ENCODE data around the gene FAM221B.

DNA sequence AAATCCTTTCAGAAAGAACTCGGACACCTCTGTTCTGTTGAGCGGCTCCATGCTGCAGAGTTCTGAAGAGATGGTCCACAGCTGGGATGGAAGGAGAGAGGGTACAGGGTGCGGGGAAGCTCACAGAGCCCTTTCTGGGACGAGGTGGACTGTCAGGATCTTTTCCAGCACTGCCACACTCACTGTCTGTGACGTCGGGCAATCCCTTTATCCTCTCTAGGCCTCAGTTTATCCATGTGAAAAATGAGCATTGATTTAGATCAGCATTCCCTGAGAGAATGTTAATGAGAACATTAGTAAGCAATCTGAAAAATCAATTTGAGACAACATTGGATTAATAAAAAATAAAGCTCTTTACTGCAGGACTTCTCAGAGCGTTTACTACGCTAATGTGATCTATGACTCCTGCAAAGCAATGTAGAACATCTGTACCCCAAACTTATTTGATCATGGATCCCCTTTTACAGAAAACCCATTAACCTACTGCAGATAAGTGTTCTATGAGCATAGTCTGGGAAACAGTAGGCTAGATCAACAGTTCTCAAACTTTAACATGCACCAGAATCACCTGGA is 41.9 kb upstream of the FAM221B start, which contains the start of gene OR13J1:
- TF ChIP-seq, protein P1, sequence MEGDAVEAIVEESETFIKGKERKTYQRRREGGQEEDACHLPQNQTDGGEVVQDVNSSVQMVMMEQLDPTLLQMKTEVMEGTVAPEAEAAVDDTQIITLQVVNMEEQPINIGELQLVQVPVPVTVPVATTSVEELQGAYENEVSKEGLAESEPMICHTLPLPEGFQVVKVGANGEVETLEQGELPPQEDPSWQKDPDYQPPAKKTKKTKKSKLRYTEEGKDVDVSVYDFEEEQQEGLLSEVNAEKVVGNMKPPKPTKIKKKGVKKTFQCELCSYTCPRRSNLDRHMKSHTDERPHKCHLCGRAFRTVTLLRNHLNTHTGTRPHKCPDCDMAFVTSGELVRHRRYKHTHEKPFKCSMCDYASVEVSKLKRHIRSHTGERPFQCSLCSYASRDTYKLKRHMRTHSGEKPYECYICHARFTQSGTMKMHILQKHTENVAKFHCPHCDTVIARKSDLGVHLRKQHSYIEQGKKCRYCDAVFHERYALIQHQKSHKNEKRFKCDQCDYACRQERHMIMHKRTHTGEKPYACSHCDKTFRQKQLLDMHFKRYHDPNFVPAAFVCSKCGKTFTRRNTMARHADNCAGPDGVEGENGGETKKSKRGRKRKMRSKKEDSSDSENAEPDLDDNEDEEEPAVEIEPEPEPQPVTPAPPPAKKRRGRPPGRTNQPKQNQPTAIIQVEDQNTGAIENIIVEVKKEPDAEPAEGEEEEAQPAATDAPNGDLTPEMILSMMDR (IDR thresholded peaks at IDR 0.05): no peak
- no peak for TF ChIP-seq EZH2 (IDR thresholded peaks at IDR 0.05; ENCODE audit: borderline replicate concordance, insufficient read depth, low read depth, low read length, poor library complexity, severe bottlenecking)

All from B cell (primary cell).